ENCODE results near the gene GALE. TPM values are rescaled to one million over a fixed set of nuclear protein-coding genes. Genes with fewer than 3 reads are reported as not detected.
"Not testable (repeated sequence)": the region's sequence is repeated elsewhere in the genome, so short reads cannot be mapped to it uniquely, and the experiment has no call there.

The GALE gene
- total RNA-seq, 2 experiments from 2014 or later: 16.8 to 17.9 TPM

GRCh38 chr1:23788695-23789094 is 11.9 kb downstream of the GALE start:
- POLR2A ChIA-PET: interaction anchor here (0.7 to 1.2 kb wide), 4 partner anchors 11 to 184 kb away, joined by 3 to 4 read pairs (median 3); partner anchors contain the start of gene PITHD1
- Histone ChIP-seq H3K4me1 (ENCODE audit: insufficient read depth, low read length, poor library complexity, severe bottlenecking) (peaks cover 14% of the 10 kb centered on the region), H3K36me3 (ENCODE audit: insufficient read depth, low read length) (peaks cover 66% of the 10 kb centered on the region), H3K9me3 (ENCODE audit: low read length) (no peaks in the 10 kb centered on the region), H3K4me2 (ENCODE audit: low read length) (no peak overlapping the region), H3K4me3 (ENCODE audit: low read depth, low read length, poor library complexity, severe bottlenecking) (no peak overlapping the region), H3K79me2 (ENCODE audit: insufficient read depth, low read depth, low read length) (peaks cover 24% of the 10 kb centered on the region; the same call in 1 of the 2 replicates), H2AFZ (ENCODE audit: low read length) (no peak overlapping the region), H3K9me2 (ENCODE audit: insufficient read depth, low read length) (no peaks in the 10 kb centered on the region), H4K20me1 (ENCODE audit: insufficient read depth, low read length) (no peaks in the 10 kb centered on the region), H3K27ac (ENCODE audit: low read depth, low read length, poor library complexity, severe bottlenecking) (no peak overlapping the region)
- intact Hi-C loops (cut with micrococcal nuclease; ENCODE audit: unreplicated experiment): no loop called here
- CTCF ChIA-PET (ENCODE audit: unreplicated experiment): no interaction called here
- BruUV-seq (replicated peaks): no TSS peak
- no peak for DNase-seq (ENCODE audit: low spot score)
- TF ChIP-seq CTCF (conservative IDR thresholded peaks at IDR 0.05; ENCODE audit: low read length) (no peak), EZH2phosphoT487 (IDR thresholded peaks at IDR 0.05; ENCODE audit: borderline replicate concordance, low read depth, low read length) (no peak)

GRCh38 chr1:23787701-23788100 is 12.9 kb downstream of the GALE start:
- Histone ChIP-seq H3K9me3 (ENCODE audit: low read length) (no peaks in the 10 kb centered on the region), H4K20me1 (ENCODE audit: insufficient read depth, low read length) (no peaks in the 10 kb centered on the region), H3K36me3 (ENCODE audit: insufficient read depth, low read length) (peaks cover 61% of the 10 kb centered on the region), H3K9me2 (ENCODE audit: insufficient read depth, low read length) (no peaks in the 10 kb centered on the region), H2AFZ (ENCODE audit: low read length) (no peak overlapping the region), H3K79me2 (ENCODE audit: insufficient read depth, low read depth, low read length) (peaks cover 22% of the 10 kb centered on the region; the same call in 1 of the 2 replicates), H3K4me1 (ENCODE audit: insufficient read depth, low read length, poor library complexity, severe bottlenecking) (peaks cover 14% of the 10 kb centered on the region), H3K4me3 (ENCODE audit: low read depth, low read length, poor library complexity, severe bottlenecking) (no peak overlapping the region), H3K27ac (ENCODE audit: low read depth, low read length, poor library complexity, severe bottlenecking) (no peak overlapping the region), H3K4me2 (ENCODE audit: low read length) (no peak overlapping the region)
- TF ChIP-seq CTCF (conservative IDR thresholded peaks at IDR 0.05; ENCODE audit: low read length) (no peak), EZH2phosphoT487 (IDR thresholded peaks at IDR 0.05; ENCODE audit: borderline replicate concordance, low read depth, low read length) (no peak)
- BruUV-seq (replicated peaks): TSS peak; percentile 89
- no peak for DNase-seq (ENCODE audit: low spot score)
- CTCF ChIA-PET (ENCODE audit: unreplicated experiment): interaction anchor here (0.6 kb wide), 1 partner anchor 8 kb away, joined by 4 read pairs; no protein-coding TSS in a partner anchor
- intact Hi-C loops (cut with micrococcal nuclease; ENCODE audit: unreplicated experiment): no loop called here
- POLR2A ChIA-PET: interaction anchor here (1.0 to 1.2 kb wide), 3 partner anchors 10 to 143 kb away, joined by 3 to 4 read pairs (median 3); partner anchors contain the start of gene PITHD1

GRCh38 chr1:23784846-23785245 is 15.7 kb downstream of the GALE start:
- no peaks in the 10 kb centered on the region for H3K9me3 ChIP-seq (ENCODE audit: low read length)
- H3K27ac ChIP-seq (ENCODE audit: low read depth, low read length, poor library complexity, severe bottlenecking): no peak overlapping the region
- no peak for DNase-seq (ENCODE audit: low spot score)
- no TSS peak for BruUV-seq (replicated peaks)
- ChIA-PET POLR2A (interaction anchor here (0.7 kb wide), 1 partner anchor 154 kb away, joined by 3 read pairs; no protein-coding TSS in a partner anchor), CTCF (ENCODE audit: unreplicated experiment) (no interaction called here)
- peaks cover 5% of the 10 kb centered on the region for H3K4me1 ChIP-seq (ENCODE audit: insufficient read depth, low read length, poor library complexity, severe bottlenecking)
- no peaks in the 10 kb centered on the region for H3K9me2 ChIP-seq (ENCODE audit: insufficient read depth, low read length)
- H4K20me1 ChIP-seq (ENCODE audit: insufficient read depth, low read length): no peaks in the 10 kb centered on the region
- intact Hi-C loops (cut with micrococcal nuclease; ENCODE audit: unreplicated experiment): no loop called here
- peaks cover 24% of the 10 kb centered on the region; the same call in 1 of the 2 replicates for H3K79me2 ChIP-seq (ENCODE audit: insufficient read depth, low read depth, low read length)
- H3K4me2 ChIP-seq (ENCODE audit: low read length): no peak overlapping the region
- peaks cover 87% of the 10 kb centered on the region for H3K36me3 ChIP-seq (ENCODE audit: insufficient read depth, low read length)
- H2AFZ ChIP-seq (ENCODE audit: low read length): no peak overlapping the region
- no peak overlapping the region for H3K4me3 ChIP-seq (ENCODE audit: low read depth, low read length, poor library complexity, severe bottlenecking)
- TF ChIP-seq EZH2phosphoT487 (IDR thresholded peaks at IDR 0.05; ENCODE audit: borderline replicate concordance, low read depth, low read length) (no peak), CTCF (conservative IDR thresholded peaks at IDR 0.05; ENCODE audit: low read length) (no peak)

GRCh38 chr1:23783141-23783540 is 17.4 kb downstream of the GALE start:
- POLR2A ChIA-PET; CTCF ChIA-PET (ENCODE audit: unreplicated experiment); H3K9me2 ChIP-seq (ENCODE audit: insufficient read depth, low read length); H2AFZ ChIP-seq (ENCODE audit: low read length); H3K9me3 ChIP-seq (ENCODE audit: low read length); H3K4me2 ChIP-seq (ENCODE audit: low read length); H3K4me3 ChIP-seq (ENCODE audit: low read depth, low read length, poor library complexity, severe bottlenecking); intact Hi-C loops (cut with micrococcal nuclease; ENCODE audit: unreplicated experiment); H4K20me1 ChIP-seq (ENCODE audit: insufficient read depth, low read length); DNase-seq (ENCODE audit: low spot score); BruUV-seq (replicated peaks); H3K27ac ChIP-seq (ENCODE audit: low read depth, low read length, poor library complexity, severe bottlenecking): not testable (repeated sequence)
- peaks cover 39% of the 10 kb centered on the region for H3K79me2 ChIP-seq (ENCODE audit: insufficient read depth, low read depth, low read length)
- H3K36me3 ChIP-seq (ENCODE audit: insufficient read depth, low read length): peaks cover 81% of the 10 kb centered on the region
- H3K4me1 ChIP-seq (ENCODE audit: insufficient read depth, low read length, poor library complexity, severe bottlenecking): peaks cover 14% of the 10 kb centered on the region

Data from OCI-LY7 (cell line).